K562 treated with DMSO at 1 percent for 24 hours (cell line): ENCODE measurements around the gene NRSN2. TPM values are rescaled to one million over a fixed set of nuclear protein-coding genes. Genes with fewer than 3 reads are reported as not detected.

Source experiments
- total RNA-seq: library from RNA; unstranded; fragments of 300-600 nt; gene quantifications from 2 replicates; pipeline ENCODE4 v1.2.3, GENCODE V29; 2022; ENCODE audit warnings: low read depth; ENCODE audit not compliant: insufficient read depth

Gene NRSN2
- 33.3 and 36.0 TPM in 2 replicates for total RNA-seq

GRCh38 chr20:346640-347316 lies at the start of gene NRSN2:
Gene NRSN2, plus strand, starts transcription at chr20:347111. Its CDS starts 2,533 bp downstream, at chr20:349644.

GRCh38 chr20:325045-325888 lies 21.6 kb upstream of the NRSN2 start, which contains the start of gene SOX12:
Gene SOX12, plus strand, starts transcription at chr20:325552. Its CDS starts 373 bp downstream, at chr20:325925.

Other genes starting within 250 kb of the NRSN2 start
- gene DEFB126, start 204.5 kb upstream of the NRSN2 start, total RNA-seq = not detected in 2 replicates
- not detected in 2 replicates for gene DEFB127, start 189.7 kb upstream of the NRSN2 start, total RNA-seq
- gene DEFB128, start 157.4 kb upstream of the NRSN2 start, total RNA-seq = not detected in 2 replicates
- gene DEFB129, start 119.9 kb upstream of the NRSN2 start, total RNA-seq = not detected in 2 replicates
- not detected in 2 replicates for gene DEFB132, start 89.4 kb upstream of the NRSN2 start, total RNA-seq
- 3.5 and 4.7 TPM in 2 replicates for gene C20orf96, start 56.4 kb upstream of the NRSN2 start, total RNA-seq
- 29.1 and 33.2 TPM in 2 replicates for gene ZCCHC3, start 49.5 kb upstream of the NRSN2 start, total RNA-seq
- 23.9 and 25.0 TPM in 2 replicates for gene SOX12, start 21.6 kb upstream of the NRSN2 start, total RNA-seq
- 306 and 374 TPM in 2 replicates for gene TRIB3, start 33.6 kb downstream of the NRSN2 start, total RNA-seq
- gene RBCK1, start 61.2 kb downstream of the NRSN2 start, total RNA-seq = 133 and 157 TPM in 2 replicates
- gene TBC1D20, start 115.4 kb downstream of the NRSN2 start, total RNA-seq = 22.1 and 27.5 TPM in 2 replicates
- gene CSNK2A1, start 196.7 kb downstream of the NRSN2 start, total RNA-seq = 51.2 and 55.2 TPM in 2 replicates